CD14-positive monocyte (primary cell): ENCODE results near the gene SLC25A36. TPM values are rescaled to one million over a fixed set of nuclear protein-coding genes. Genes with fewer than 3 reads are reported as not detected.

ENCODE experiments used
- DNase-seq, 3 donors: peaks; one replicate each; pipeline ENCODE4 v3.0.0-alpha.2; 2011 to 2022
- H2AFZ ChIP-seq: 2 replicates; pipeline ENCODE4 v1.6.0; 2012; ENCODE audit warnings: mild to moderate bottlenecking, low read depth, low read length, inconsistent platforms; ENCODE audit not compliant: insufficient read depth, poor library complexity, severe bottlenecking
- H3K27ac ChIP-seq, 2 donors: 1 replicate in 1 of 2; 2 replicates in 1 of 2; pipeline ENCODE4 v1.5.1; 2012 to 2013; ENCODE audit warnings: low read length in 2 of 2, control low read depth in 1 of 2, inconsistent platforms in 1 of 2, low read depth in 1 of 2, mild to moderate bottlenecking in 1 of 2
- H3K27me3 ChIP-seq, 2 donors: one replicate each; pipeline versions ENCODE4 v1.6.0 to v1.6.1; 2011 to 2013; ENCODE audit warnings: low read length in 2 of 2; ENCODE audit not compliant: control insufficient read depth in 2 of 2, insufficient read depth in 2 of 2
- H3K36me3 ChIP-seq, 2 donors: replicated peaks in 1 of 2; 1 replicate in 1 of 2; 2 replicates in 1 of 2; pipeline versions ENCODE4 v1.5.1 to v1.6.1; 2012 to 2013; ENCODE audit warnings: low read length in 2 of 2, control low read depth in 1 of 2, inconsistent platforms in 1 of 2, mild to moderate bottlenecking in 1 of 2; ENCODE audit not compliant: insufficient read depth in 2 of 2, control insufficient read depth in 1 of 2
- H3K4me1 ChIP-seq, 2 donors: 1 replicate in 1 of 2; 2 replicates in 1 of 2; pipeline versions ENCODE4 v1.5.1 to v1.6.1; 2012 to 2013; ENCODE audit warnings: low read length in 2 of 2, control low read depth in 1 of 2, inconsistent platforms in 1 of 2, mild to moderate bottlenecking in 1 of 2, moderate library complexity in 1 of 2; ENCODE audit not compliant: insufficient read depth in 2 of 2, control insufficient read depth in 1 of 2
- H3K4me2 ChIP-seq: replicated peaks from 2 replicates; pipeline ENCODE3; 2012; ENCODE audit warnings: low read length, moderate library complexity, mild to moderate bottlenecking; ENCODE audit not compliant: poor library complexity, severe bottlenecking; ENCODE audit errors: extremely low read depth
- H3K4me3 ChIP-seq, 3 experiments: fragments of 200-600 bp in 1 of 3; sonication (generic) in 1 of 3; replicated peaks in 1 of 3; 1 replicate in 2 of 3; 2 replicates in 1 of 3; pipeline ENCODE4 v1.5.1; 2011 to 2013; ENCODE audit warnings: low read length in 3 of 3, mild to moderate bottlenecking in 3 of 3, control low read depth in 2 of 3, low read depth in 2 of 3, inconsistent platforms in 1 of 3, moderate library complexity in 1 of 3
- H3K79me2 ChIP-seq: 2 replicates; pipeline ENCODE4 v1.6.0; 2012; ENCODE audit warnings: mild to moderate bottlenecking, control low read depth, inconsistent platforms, low read length, moderate library complexity; ENCODE audit not compliant: insufficient read depth
- H3K9ac ChIP-seq: 2 replicates; pipeline ENCODE4 v1.6.0; 2017; ENCODE audit warnings: low read length, mild to moderate bottlenecking; ENCODE audit not compliant: insufficient read depth, poor library complexity, severe bottlenecking
- H3K9me3 ChIP-seq, 2 donors: replicated peaks in 1 of 2; 1 replicate in 1 of 2; 2 replicates in 1 of 2; pipeline versions ENCODE4 v1.5.1 to v1.6.1; 2012 to 2013; ENCODE audit warnings: low read length in 2 of 2, control low read depth in 1 of 2; ENCODE audit not compliant: control insufficient read depth in 1 of 2, insufficient read depth in 1 of 2
- H4K20me1 ChIP-seq: 2 replicates; pipeline ENCODE4 v1.6.0; 2012; ENCODE audit warnings: mild to moderate bottlenecking, low read length, control low read depth, moderate library complexity; ENCODE audit not compliant: insufficient read depth
- H3K27ac Mint-ChIP-seq, 7 donors: one replicate each; pipeline ENCODE4 v1.8.0; 2020; ENCODE audit warnings: mild to moderate bottlenecking in 7 of 7, mixed read lengths in 7 of 7, moderate library complexity in 6 of 7, inconsistent platforms in 2 of 7
- H3K27me3 Mint-ChIP-seq, 3 donors: one replicate each; pipeline ENCODE4 v1.8.0; 2021 to 2022; ENCODE audit warnings: low read depth in 3 of 3, mild to moderate bottlenecking in 3 of 3, mixed read lengths in 3 of 3, moderate library complexity in 3 of 3, inconsistent platforms in 1 of 3
- H3K36me3 Mint-ChIP-seq, 2 donors: one replicate each; pipeline ENCODE4 v1.8.0; 2020; ENCODE audit warnings: mixed read lengths in 2 of 2, inconsistent platforms in 1 of 2, mild to moderate bottlenecking in 1 of 2
- H3K4me1 Mint-ChIP-seq: one replicate; pipeline ENCODE4 v1.8.0; 2020; ENCODE audit warnings: mild to moderate bottlenecking, mixed read lengths
- H3K4me3 Mint-ChIP-seq, 2 donors: one replicate each; pipeline ENCODE4 v1.8.0; 2020; ENCODE audit warnings: mild to moderate bottlenecking in 2 of 2, mixed read lengths in 2 of 2, moderate library complexity in 1 of 2
- H3K9me3 Mint-ChIP-seq, 7 donors: one replicate each; pipeline ENCODE4 v1.8.0; 2020 to 2022; ENCODE audit warnings: mixed read lengths in 7 of 7, mild to moderate bottlenecking in 6 of 7, moderate library complexity in 6 of 7, inconsistent platforms in 2 of 7
- CTCF ChIP-seq: fragments of 200-600 bp; IDR thresholded peaks from one replicate; pipeline ENCODE4 v1.8.0; 2022; ENCODE audit warnings: antibody characterized with exemption, mild to moderate bottlenecking
- WGBS: methylation state at CpG from one replicate; pipeline ENCODE4 v1.1.5; 2013; ENCODE audit warnings: missing lambda C conversion rate; ENCODE audit not compliant: insufficient coverage; 5-methylcytosine and 5-hydroxymethylcytosine counted together
- intact Hi-C, 2 donors: fragments of 100-400 bp; cut with micrococcal nuclease; formaldehyde crosslinking; loops; one replicate each; pipeline versions ENCODE4 v1.15.0 to v1.15.1; 2023
- polyA plus RNA-seq, 3 donors: library from polyadenylated mRNA; depleted of rRNA in 1 of 3; unstranded in 2 of 3; stranded (reverse) in 1 of 3; fragments of 300-500 nt in 2 of 3; fragments of >200 nt in 1 of 3; fragmentation: Illumina TruSeq in 2 of 3; gene quantifications; 1 replicate in 2 of 3; 2 replicates in 1 of 3; pipeline ENCODE4 v1.2.3, GENCODE V29; 2012 to 2021

SLC25A36 gene
- polyA plus RNA-seq, 3 donors: 20.4 to 30.3 (median 20.6) TPM

- intact Hi-C loops: loop anchor here in 1 of 2 donors (10.0 kb wide), 1 partner anchor 104 kb away; no protein-coding TSS in a partner anchor
- no peaks in the 10 kb centered on the region for H4K20me1 ChIP-seq
- no peak overlapping the region for H3K4me3 ChIP-seq
- H3K9me3 ChIP-seq: no peaks in the 10 kb centered on the region
- no peak overlapping the region for H3K9ac ChIP-seq
- H3K27ac ChIP-seq: no peak overlapping the region
- no peak overlapping the region for H3K4me2 ChIP-seq
- H3K9me3 Mint-ChIP-seq: peaks cover 0 to 1% (median 0%) of the 10 kb centered on the region in 7 donors
- DNase-seq: no peak
- H2AFZ ChIP-seq: no peak overlapping the region
- no peak overlapping the region for H3K4me3 Mint-ChIP-seq
- WGBS: 83% methylated on average over 2 of the region's 2 CpGs
- no peak overlapping the region for H3K27ac Mint-ChIP-seq
- no peaks in the 10 kb centered on the region for H3K4me1 ChIP-seq
- H3K36me3 Mint-ChIP-seq: no peaks in the 10 kb centered on the region
- no peaks in the 10 kb centered on the region for H3K4me1 Mint-ChIP-seq
- H3K79me2 ChIP-seq: no peaks in the 10 kb centered on the region
- H3K27me3 ChIP-seq: no peaks in the 10 kb centered on the region
- H3K27me3 Mint-ChIP-seq: peaks cover 0 to 5% (median 3%) of the 10 kb centered on the region in 3 donors
- no peaks in the 10 kb centered on the region for H3K36me3 ChIP-seq
- TF ChIP-seq CTCF: no peak
Measured at GRCh38 chr3:141000686-141001085, 59.0 kb downstream of the SLC25A36 start.

GRCh38 chr3:141006344-141006743, 64.7 kb downstream of the SLC25A36 start:
- no peak overlapping the region for H2AFZ ChIP-seq
- H3K4me3 Mint-ChIP-seq: no peak overlapping the region
- no peaks in the 10 kb centered on the region for H3K27me3 ChIP-seq
- H3K79me2 ChIP-seq: no peaks in the 10 kb centered on the region
- peaks cover under 1% of the 10 kb centered on the region for H3K4me1 Mint-ChIP-seq
- DNase-seq: no peak
- H3K9me3 Mint-ChIP-seq: no peaks in the 10 kb centered on the region
- TF ChIP-seq CTCF: no peak
- no peaks in the 10 kb centered on the region for H3K36me3 ChIP-seq
- H3K27ac ChIP-seq: no peak overlapping the region
- no peaks in the 10 kb centered on the region for H3K4me1 ChIP-seq
- no peak overlapping the region for H3K4me2 ChIP-seq
- H4K20me1 ChIP-seq: no peaks in the 10 kb centered on the region
- WGBS: no CpG with 5 or more reads among the region's 1 CpG
- H3K9me3 ChIP-seq: no peaks in the 10 kb centered on the region
- H3K4me3 ChIP-seq: no peak overlapping the region
- no peaks in the 10 kb centered on the region for H3K36me3 Mint-ChIP-seq
- H3K27ac Mint-ChIP-seq: no peak overlapping the region
- intact Hi-C loops: loop anchor here in 1 of 2 donors (10.0 kb wide), 1 partner anchor 98 kb away; no protein-coding TSS in a partner anchor
- H3K9ac ChIP-seq: no peak overlapping the region
- peaks cover 0 to 3% (median 1%) of the 10 kb centered on the region in 3 donors for H3K27me3 Mint-ChIP-seq
